Measurements from ENCODE around the gene TCOF1. TPM values are rescaled to one million over a fixed set of nuclear protein-coding genes. Genes with fewer than 3 reads are reported as not detected.

The TCOF1 gene
- total and polyA plus RNA-seq, 2 experiments from 2014 or later: 31.4 to 46.0 TPM

DNA sequence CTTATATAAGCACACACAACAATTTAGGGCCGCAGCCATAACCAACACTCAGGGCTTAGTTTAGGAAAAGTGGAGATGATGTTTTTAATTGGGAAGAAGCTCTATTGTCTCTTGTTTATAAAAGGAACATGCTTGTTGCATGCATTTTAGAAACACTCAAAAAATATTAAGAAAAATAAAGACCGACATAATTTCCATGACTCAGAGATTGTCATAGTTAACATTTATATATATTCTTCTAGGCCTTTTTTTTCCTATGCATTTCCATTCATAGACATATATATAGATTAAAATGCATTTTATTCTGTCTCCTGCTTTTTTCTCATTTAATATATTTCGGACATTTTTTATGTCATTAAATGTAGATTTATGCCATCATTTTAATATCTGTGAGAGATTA is 41.2 kb upstream of the TCOF1 start:
- H3K27ac ChIP-seq: no peak overlapping the region
- peaks cover 17% of the 10 kb centered on the region for H3K4me1 ChIP-seq (ENCODE audit: low read depth)
- DNase-seq (ENCODE audit: low read depth in 1 of 2, low spot score in 1 of 2): no peak
- H3K9me3 ChIP-seq (ENCODE audit: low read depth): no peaks in the 10 kb centered on the region
- TF ChIP-seq, protein P1, sequence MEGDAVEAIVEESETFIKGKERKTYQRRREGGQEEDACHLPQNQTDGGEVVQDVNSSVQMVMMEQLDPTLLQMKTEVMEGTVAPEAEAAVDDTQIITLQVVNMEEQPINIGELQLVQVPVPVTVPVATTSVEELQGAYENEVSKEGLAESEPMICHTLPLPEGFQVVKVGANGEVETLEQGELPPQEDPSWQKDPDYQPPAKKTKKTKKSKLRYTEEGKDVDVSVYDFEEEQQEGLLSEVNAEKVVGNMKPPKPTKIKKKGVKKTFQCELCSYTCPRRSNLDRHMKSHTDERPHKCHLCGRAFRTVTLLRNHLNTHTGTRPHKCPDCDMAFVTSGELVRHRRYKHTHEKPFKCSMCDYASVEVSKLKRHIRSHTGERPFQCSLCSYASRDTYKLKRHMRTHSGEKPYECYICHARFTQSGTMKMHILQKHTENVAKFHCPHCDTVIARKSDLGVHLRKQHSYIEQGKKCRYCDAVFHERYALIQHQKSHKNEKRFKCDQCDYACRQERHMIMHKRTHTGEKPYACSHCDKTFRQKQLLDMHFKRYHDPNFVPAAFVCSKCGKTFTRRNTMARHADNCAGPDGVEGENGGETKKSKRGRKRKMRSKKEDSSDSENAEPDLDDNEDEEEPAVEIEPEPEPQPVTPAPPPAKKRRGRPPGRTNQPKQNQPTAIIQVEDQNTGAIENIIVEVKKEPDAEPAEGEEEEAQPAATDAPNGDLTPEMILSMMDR (IDR thresholded peaks at IDR 0.05; ENCODE audit: low read depth, low read length): no peak
- H3K27me3 ChIP-seq: no peaks in the 10 kb centered on the region
- H3K4me3 ChIP-seq: no peak overlapping the region
- no peaks in the 10 kb centered on the region for H3K36me3 ChIP-seq

DNA sequence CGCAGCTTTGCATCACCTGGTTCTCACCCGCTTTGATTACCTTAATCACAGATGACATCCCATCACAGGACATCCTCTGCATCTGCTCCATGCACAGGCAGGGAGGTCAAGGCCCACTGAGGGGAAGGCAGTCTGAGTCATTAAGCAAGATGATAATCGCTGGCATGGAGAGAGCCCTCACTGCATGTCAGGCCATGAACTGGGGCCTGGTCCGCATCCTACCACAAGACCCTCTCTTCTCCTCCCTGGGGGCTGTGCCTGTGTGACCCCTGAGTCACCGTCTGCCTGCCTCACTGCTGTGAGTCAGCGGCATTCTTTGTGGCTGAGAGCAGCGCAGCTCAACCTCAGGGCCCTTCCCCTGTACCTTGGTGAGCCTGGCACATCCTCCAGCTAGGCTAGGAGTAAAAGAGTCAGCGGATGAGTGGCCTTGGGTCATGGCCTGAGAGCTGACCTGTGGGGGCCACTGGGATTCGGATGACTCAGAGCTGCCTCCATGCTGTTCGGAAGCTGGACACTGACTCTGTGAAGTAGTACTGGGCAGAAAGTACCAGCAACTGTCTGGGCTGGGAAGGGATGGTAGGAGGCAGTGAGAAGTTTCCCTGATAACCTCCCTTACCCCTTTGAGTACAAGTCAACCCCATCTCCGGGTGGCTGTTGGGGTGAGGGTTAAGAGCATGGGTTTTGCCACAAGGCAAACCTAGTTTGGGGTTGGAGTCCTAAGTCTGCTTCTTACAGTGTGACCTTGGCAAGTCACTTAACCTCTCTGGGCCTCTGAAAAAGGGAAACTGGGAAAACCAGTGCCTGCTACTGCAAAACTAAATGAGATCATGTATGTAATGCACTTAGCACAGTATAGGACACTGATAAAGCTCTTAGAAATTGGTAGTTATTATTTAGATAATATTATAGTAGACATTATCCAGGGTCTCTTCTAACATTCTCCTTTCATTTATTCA is 40.2 kb upstream of the TCOF1 start:
- peaks cover 17% of the 10 kb centered on the region for H3K4me1 ChIP-seq (ENCODE audit: low read depth)
- H3K27me3 ChIP-seq: no peaks in the 10 kb centered on the region
- H3K36me3 ChIP-seq: no peaks in the 10 kb centered on the region
- H3K9me3 ChIP-seq (ENCODE audit: low read depth): no peaks in the 10 kb centered on the region
- peak overlapping the region; percentile 37 for H3K27ac ChIP-seq
- DNase-seq (ENCODE audit: low read depth in 1 of 2, low spot score in 1 of 2): peak in 1 of 2 donors; percentile 85
- no peak overlapping the region for H3K4me3 ChIP-seq
- TF ChIP-seq, protein P1 (IDR thresholded peaks at IDR 0.05; ENCODE audit: low read depth, low read length): no peak

DNA sequence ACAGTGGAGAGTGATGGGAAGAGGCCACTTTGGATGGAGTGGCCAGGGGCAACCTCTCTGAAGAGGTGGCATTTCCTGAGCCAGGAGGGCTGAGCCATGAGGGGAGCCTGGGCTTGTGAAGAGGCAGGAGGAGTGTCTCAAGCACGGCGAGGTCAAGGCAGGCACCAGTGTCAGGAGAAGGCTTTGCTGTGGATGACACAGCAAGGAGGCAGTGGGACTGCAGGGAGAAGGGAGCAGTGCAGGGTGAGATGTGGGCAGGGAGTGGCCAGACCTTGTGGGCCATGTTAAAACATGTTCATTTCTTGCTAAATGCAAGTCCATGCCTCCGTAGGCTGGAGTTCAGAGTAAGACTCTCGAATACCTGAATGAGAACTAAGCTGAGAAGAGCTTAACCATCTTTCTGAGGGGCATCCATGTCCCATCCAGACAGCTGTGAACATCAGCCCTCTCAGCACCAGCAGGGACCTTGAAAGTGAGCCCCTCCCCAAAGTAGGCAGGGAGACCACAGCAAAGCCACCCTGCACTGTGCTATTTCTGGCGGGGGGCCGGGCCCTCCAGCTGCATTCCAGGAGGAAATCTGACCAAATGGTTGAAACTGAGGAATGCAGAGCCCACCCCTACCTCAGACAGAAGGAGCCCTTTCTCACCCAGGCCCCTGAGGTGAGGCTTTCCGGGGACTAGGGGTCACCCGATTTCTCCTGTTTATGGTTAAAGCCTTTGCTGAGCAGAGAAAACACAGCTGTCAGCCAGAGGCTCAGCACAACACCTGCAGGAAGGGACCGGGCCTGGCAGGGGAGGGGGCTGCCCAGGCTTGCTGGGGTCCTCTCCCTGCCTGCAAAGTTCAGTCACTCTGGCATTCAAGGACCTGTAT is 38.6 kb upstream of the TCOF1 start:
- Histone ChIP-seq H3K36me3 (no peaks in the 10 kb centered on the region), H3K27me3 (no peaks in the 10 kb centered on the region), H3K4me3 (no peak overlapping the region), H3K4me1 (ENCODE audit: low read depth) (peaks cover 17% of the 10 kb centered on the region), H3K9me3 (ENCODE audit: low read depth) (no peaks in the 10 kb centered on the region), H3K27ac (peak overlapping the region; percentile 61)
- TF ChIP-seq, protein P1 (IDR thresholded peaks at IDR 0.05; ENCODE audit: low read depth, low read length): no peak
- DNase-seq (ENCODE audit: low read depth in 1 of 2, low spot score in 1 of 2): no peak

DNA sequence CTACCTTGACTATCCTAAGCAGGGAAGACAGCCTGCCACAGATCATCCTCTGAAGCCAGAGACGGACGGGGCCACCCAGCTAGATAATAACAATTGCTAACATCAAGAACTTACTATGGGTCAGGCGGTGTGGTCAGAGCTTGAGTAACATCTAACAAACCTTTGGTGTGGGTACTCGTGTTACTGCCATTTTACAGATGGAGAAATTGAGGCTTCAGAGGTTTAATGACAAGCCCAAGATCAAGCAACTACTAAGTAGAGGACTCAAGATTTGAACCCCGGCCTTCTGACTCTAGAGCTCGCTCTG is 38.1 kb upstream of the TCOF1 start:
- no peaks in the 10 kb centered on the region for H3K27me3 ChIP-seq
- H3K9me3 ChIP-seq (ENCODE audit: low read depth): no peaks in the 10 kb centered on the region
- H3K4me1 ChIP-seq (ENCODE audit: low read depth): peaks cover 17% of the 10 kb centered on the region
- no peak for DNase-seq (ENCODE audit: low read depth in 1 of 2, low spot score in 1 of 2)
- peak overlapping the region; percentile 61 for H3K27ac ChIP-seq
- TF ChIP-seq, protein P1 (IDR thresholded peaks at IDR 0.05; ENCODE audit: low read depth, low read length): no peak
- no peak overlapping the region for H3K4me3 ChIP-seq
- H3K36me3 ChIP-seq: no peaks in the 10 kb centered on the region

DNA sequence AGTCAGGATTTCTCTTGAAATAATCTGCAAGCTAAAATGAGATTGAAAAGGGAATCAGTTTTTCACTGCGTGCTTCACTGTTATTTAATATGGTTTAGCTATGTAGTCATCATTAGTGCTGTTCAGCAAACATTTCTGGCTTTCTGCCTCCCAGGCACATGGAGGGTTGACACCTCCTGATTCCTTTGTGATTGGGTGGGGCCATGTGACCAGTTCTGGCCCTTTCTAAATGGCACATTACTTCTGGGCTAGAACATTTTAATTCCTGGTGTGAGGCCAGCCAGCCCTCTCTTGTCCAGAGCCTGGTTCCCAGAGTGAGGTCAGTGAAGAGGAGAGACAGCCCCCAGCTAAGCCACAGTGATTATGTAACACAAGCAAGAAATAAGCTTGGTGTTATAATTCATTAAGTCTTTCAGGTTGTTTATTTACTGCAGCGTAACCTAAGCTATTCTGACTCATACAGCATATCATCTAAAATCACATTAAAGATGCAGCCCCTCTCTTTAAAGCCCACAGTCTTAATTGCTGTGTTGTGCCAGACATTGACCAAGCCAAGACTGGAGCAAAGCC is 37.4 kb upstream of the TCOF1 start:
- peaks cover 17% of the 10 kb centered on the region for H3K4me1 ChIP-seq (ENCODE audit: low read depth)
- peak in 1 of 2 donors; percentile 88 for DNase-seq (ENCODE audit: low read depth in 1 of 2, low spot score in 1 of 2)
- TF ChIP-seq, protein P1 (IDR thresholded peaks at IDR 0.05; ENCODE audit: low read depth, low read length): no peak
- H3K9me3 ChIP-seq (ENCODE audit: low read depth): no peaks in the 10 kb centered on the region
- no peaks in the 10 kb centered on the region for H3K27me3 ChIP-seq
- H3K36me3 ChIP-seq: no peaks in the 10 kb centered on the region
- H3K27ac ChIP-seq: peak overlapping the region; percentile 20
- H3K4me3 ChIP-seq: no peak overlapping the region

Data from cardiac muscle cell (in vitro differentiated cells and primary cell).